Endodermal cell (in vitro differentiated cells): Measurements from ENCODE around the gene RFTN1. TPM values are rescaled to one million over a fixed set of nuclear protein-coding genes. Genes with fewer than 3 reads are reported as not detected.

ENCODE experiments used
- DNase-seq: peaks from one replicate; pipeline ENCODE4 v3.0.0-alpha.2; 2017
- H3K27ac ChIP-seq: 2 replicates; pipeline ENCODE4 v1.5.1; 2013; ENCODE audit warnings: mild to moderate bottlenecking, low read depth, low read length, moderate library complexity
- H3K27me3 ChIP-seq: 2 replicates; pipeline ENCODE4 v1.6.1; 2013; ENCODE audit warnings: mild to moderate bottlenecking, low read length, moderate library complexity; ENCODE audit not compliant: insufficient read depth, control insufficient read depth, poor library complexity, severe bottlenecking
- H3K36me3 ChIP-seq: 2 replicates; pipeline ENCODE4 v1.7.0; 2013; ENCODE audit warnings: mild to moderate bottlenecking, low read length, moderate library complexity; ENCODE audit not compliant: control insufficient read depth, insufficient read depth
- H3K4me1 ChIP-seq: one replicate; pipeline ENCODE4 v1.7.0; 2013; ENCODE audit warnings: low read length; ENCODE audit not compliant: control insufficient read depth, insufficient read depth
- H3K4me3 ChIP-seq: 2 replicates; pipeline ENCODE4 v1.5.1; 2013; ENCODE audit warnings: mild to moderate bottlenecking, low read length, moderate library complexity
- H3K9ac ChIP-seq: 2 replicates; pipeline ENCODE4 v1.6.1; 2013; ENCODE audit warnings: mild to moderate bottlenecking, low read length, moderate library complexity; ENCODE audit not compliant: poor library complexity, severe bottlenecking; ENCODE audit errors: extremely low read depth
- H3K9me3 ChIP-seq: 2 replicates; pipeline ENCODE4 v1.6.1; 2013; ENCODE audit warnings: mild to moderate bottlenecking, low read length, moderate library complexity; ENCODE audit not compliant: control insufficient read depth
- H3K27ac Mint-ChIP-seq: 2 replicates; pipeline ENCODE4 v1.8.0; 2020; ENCODE audit warnings: mixed read lengths
- H3K27me3 Mint-ChIP-seq: 2 replicates; pipeline ENCODE4 v1.8.0; 2021; ENCODE audit warnings: mild to moderate bottlenecking, mixed read lengths; ENCODE audit not compliant: insufficient read depth
- H3K36me3 Mint-ChIP-seq: 2 replicates; pipeline ENCODE4 v1.8.0; 2020; ENCODE audit warnings: low read depth, mixed read lengths
- H3K4me1 Mint-ChIP-seq: 2 replicates; pipeline ENCODE4 v1.8.0; 2020; ENCODE audit warnings: mixed read lengths
- H3K4me3 Mint-ChIP-seq: 2 replicates; pipeline ENCODE4 v1.8.0; 2020; ENCODE audit warnings: mild to moderate bottlenecking, moderate library complexity, mixed read lengths
- H3K9me3 Mint-ChIP-seq: 2 replicates; pipeline ENCODE4 v1.8.0; 2020; ENCODE audit warnings: mild to moderate bottlenecking, mixed read lengths
- WGBS, 2 experiments: methylation state at CpG; one replicate each; pipeline versions ENCODE4 v1.1.5 to v1.1.7; 2013; ENCODE audit warnings: missing lambda C conversion rate in 2 of 2, mixed read lengths in 1 of 2; ENCODE audit not compliant: insufficient coverage in 1 of 2, insufficient read length in 1 of 2; 5-methylcytosine and 5-hydroxymethylcytosine counted together
- total RNA-seq, 2 donors: library from RNA; stranded (reverse); fragmentation: NEBNext Ultra II Directional in 1 of 2; extraction: Animal tissue kit (Norgen Biotek cat#: 25700) in 1 of 2; gene quantifications; 2 replicates in 1 of 2; 3 replicates in 1 of 2; pipeline ENCODE4 v1.2.1, GENCODE V29; 2021
- TF ChIP-seq, protein P1 (sequence below): fragments of 200-600 bp; sonication (generic); conservative IDR thresholded peaks from 2 replicates; pipeline ENCODE4 v1.5.0; 2021; ENCODE audit warnings: antibody characterized with exemption, mild to moderate bottlenecking

RFTN1 gene
- total RNA-seq, 2 donors from 2014 or later, result 0.80 to 1.1 TPM

GRCh38 chr3:16488637-16489036 lies 24.9 kb downstream of the RFTN1 start:
- Mint-ChIP-seq H3K4me3 (no peak overlapping the region), H3K27me3 (peaks cover 69% of the 10 kb centered on the region), H3K36me3 (no peaks in the 10 kb centered on the region), H3K4me1 (peaks cover under 1% of the 10 kb centered on the region), H3K27ac (no peak overlapping the region), H3K9me3 (peaks cover 7% of the 10 kb centered on the region)
- 90 to 94% methylated on average over 3 of the region's 3 CpGs for WGBS, 2 experiments
- peaks cover 37% of the 10 kb centered on the region for H3K27me3 ChIP-seq
- H3K9ac ChIP-seq, result no peak overlapping the region
- no peak overlapping the region for H3K27ac ChIP-seq
- H3K4me3 ChIP-seq, result no peak overlapping the region
- H3K4me1 ChIP-seq, result no peaks in the 10 kb centered on the region
- no peaks in the 10 kb centered on the region for H3K9me3 ChIP-seq
- no peaks in the 10 kb centered on the region for H3K36me3 ChIP-seq
- TF ChIP-seq, protein P1, sequence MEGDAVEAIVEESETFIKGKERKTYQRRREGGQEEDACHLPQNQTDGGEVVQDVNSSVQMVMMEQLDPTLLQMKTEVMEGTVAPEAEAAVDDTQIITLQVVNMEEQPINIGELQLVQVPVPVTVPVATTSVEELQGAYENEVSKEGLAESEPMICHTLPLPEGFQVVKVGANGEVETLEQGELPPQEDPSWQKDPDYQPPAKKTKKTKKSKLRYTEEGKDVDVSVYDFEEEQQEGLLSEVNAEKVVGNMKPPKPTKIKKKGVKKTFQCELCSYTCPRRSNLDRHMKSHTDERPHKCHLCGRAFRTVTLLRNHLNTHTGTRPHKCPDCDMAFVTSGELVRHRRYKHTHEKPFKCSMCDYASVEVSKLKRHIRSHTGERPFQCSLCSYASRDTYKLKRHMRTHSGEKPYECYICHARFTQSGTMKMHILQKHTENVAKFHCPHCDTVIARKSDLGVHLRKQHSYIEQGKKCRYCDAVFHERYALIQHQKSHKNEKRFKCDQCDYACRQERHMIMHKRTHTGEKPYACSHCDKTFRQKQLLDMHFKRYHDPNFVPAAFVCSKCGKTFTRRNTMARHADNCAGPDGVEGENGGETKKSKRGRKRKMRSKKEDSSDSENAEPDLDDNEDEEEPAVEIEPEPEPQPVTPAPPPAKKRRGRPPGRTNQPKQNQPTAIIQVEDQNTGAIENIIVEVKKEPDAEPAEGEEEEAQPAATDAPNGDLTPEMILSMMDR, result no peak
- DNase-seq, result no peak

GRCh38 chr3:16487511-16488175 lies 25.9 kb downstream of the RFTN1 start:
- TF ChIP-seq, protein P1, result no peak
- DNase-seq, result no peak
- peaks cover 7% of the 10 kb centered on the region for H3K9me3 Mint-ChIP-seq
- Histone ChIP-seq H3K36me3 (no peaks in the 10 kb centered on the region), H3K27me3 (peaks cover 44% of the 10 kb centered on the region), H3K4me1 (no peaks in the 10 kb centered on the region), H3K9me3 (no peaks in the 10 kb centered on the region), H3K9ac (no peak overlapping the region), H3K27ac (no peak overlapping the region), H3K4me3 (no peak overlapping the region)
- no peaks in the 10 kb centered on the region for H3K36me3 Mint-ChIP-seq
- peaks cover 9% of the 10 kb centered on the region for H3K4me1 Mint-ChIP-seq
- WGBS, 2 experiments, result 91 to 98% methylated on average over 9 to 11 of the region's 11 CpGs
- H3K27ac Mint-ChIP-seq, result no peak overlapping the region
- peaks cover 76% of the 10 kb centered on the region for H3K27me3 Mint-ChIP-seq
- no peak overlapping the region for H3K4me3 Mint-ChIP-seq

- H3K27ac ChIP-seq, result no peak overlapping the region
- Mint-ChIP-seq H3K27ac (no peak overlapping the region), H3K36me3 (no peaks in the 10 kb centered on the region), H3K4me3 (no peak overlapping the region), H3K27me3 (peaks cover 77% of the 10 kb centered on the region), H3K9me3 (peaks cover 7% of the 10 kb centered on the region), H3K4me1 (peaks cover 9% of the 10 kb centered on the region)
- TF ChIP-seq, protein P1, result no peak
- no peaks in the 10 kb centered on the region for H3K36me3 ChIP-seq
- H3K27me3 ChIP-seq, result peaks cover 50% of the 10 kb centered on the region
- no peak overlapping the region for H3K4me3 ChIP-seq
- no peaks in the 10 kb centered on the region for H3K9me3 ChIP-seq
- no peaks in the 10 kb centered on the region for H3K4me1 ChIP-seq
- H3K9ac ChIP-seq, result no peak overlapping the region
- WGBS, 2 experiments, result 92 to 93% methylated on average over 4 to 6 of the region's 6 CpGs
- DNase-seq, result no peak
Measured at GRCh38 chr3:16486951-16487480, 26.5 kb downstream of the RFTN1 start.
